GM21576 (cell line): ENCODE results near the gene REEP6.
"Not testable (repeated sequence)": the region's sequence is repeated elsewhere in the genome, so short reads cannot be mapped to it uniquely, and the experiment has no call there.

ENCODE experiments used
- ATAC-seq: cut with Tn5 transposase; IDR thresholded peaks from one replicate; pipeline ENCODE4 v1.9.1; 2021; ENCODE audit warnings: mild to moderate bottlenecking, moderate library complexity; ENCODE audit not compliant: unreplicated experiment

Gene REEP6

DNA sequence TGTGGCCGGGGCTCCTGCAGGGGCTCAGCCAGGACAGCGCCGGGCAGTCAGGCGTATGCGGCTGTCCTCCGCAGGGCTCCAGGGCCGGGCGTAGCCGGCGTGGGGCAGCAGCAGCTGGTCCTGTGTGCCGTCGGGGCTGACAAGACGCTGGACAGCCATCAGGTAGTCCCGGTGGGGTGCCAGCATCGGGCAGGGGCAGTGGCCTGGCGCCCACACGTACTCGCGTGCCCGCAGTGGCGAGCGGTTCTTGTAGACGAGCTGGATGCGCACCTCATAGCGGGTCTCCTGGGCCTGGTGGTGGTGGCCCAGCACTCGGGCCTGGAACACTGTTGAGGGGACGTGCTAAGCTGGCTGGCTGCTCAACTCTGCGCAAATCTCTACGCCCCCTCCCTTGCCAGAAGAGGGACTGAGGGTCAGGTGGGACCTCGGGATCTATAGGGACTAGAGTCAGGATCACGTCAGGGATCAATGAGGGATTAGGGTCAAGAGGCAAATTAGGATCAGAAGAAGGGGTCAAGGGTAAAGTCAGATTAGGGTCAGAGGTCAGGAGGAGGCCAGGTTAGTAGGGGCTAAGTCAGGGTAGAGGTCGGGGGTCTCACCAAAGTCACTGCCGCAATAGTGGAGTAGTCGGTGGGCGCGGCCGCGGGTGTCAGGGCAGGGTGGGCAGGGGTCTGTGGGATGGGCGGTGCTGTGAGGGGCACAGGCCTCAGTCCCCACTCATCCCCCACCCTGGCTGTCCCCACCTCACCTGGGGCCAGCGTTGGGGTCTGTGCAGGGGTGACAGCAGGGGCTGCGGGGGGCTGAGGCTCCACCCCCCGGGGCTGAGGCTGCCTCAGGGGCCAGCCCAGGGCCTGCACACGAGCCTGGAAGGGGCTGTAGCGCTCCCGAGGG is 15.3 kb downstream of the REEP6 start:
- ATAC-seq: no peak

GRCh38 chr19:1507192-1507660 is 16.2 kb downstream of the REEP6 start:
- no peak for ATAC-seq

- ATAC-seq: no peak
Measured at GRCh38 chr19:1507763-1508506, 17.0 kb downstream of the REEP6 start.

- no peak for ATAC-seq
Measured at GRCh38 chr19:1508507-1508856, 17.5 kb downstream of the REEP6 start.

DNA sequence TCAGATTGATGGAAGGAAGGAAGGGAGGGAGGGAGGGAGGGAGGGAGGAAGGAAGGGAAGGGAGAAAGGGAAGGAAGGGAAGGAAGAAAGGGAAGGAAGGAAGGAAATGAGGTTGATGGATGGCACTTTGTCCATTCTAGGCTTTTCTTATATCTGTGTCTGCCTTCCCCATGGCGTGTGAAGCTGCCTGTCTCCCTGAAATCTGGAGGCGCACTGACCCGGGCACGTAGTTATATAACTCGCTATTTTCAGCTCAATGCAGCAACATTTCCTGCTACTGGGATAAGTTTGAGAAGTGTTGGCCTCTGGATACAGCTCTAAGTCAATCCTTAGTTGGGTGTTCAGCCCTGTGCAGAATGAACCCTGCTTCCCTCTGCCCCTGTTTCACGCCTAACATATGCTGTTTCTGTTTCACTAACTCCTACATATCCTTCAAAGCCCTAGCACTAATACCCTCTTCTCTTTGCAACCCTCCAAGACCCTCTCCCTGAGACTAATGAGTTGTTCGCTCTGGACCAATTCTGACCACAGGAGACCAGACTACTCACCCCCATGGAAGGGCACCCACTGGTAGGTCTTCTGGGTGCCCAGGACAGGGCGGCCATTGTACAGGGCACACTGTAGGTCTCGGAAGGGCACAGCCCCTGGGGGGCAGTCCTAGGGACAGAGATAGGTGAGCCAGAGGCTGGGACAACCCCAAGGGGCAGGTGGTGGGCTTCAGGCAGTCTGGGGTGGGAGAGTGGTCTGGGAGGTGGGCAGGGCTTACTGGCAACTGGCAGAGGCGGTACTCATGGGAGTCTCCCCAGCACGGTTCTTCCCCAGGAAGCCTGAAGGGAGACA is 18.8 kb downstream of the REEP6 start:
- no peak for ATAC-seq

DNA sequence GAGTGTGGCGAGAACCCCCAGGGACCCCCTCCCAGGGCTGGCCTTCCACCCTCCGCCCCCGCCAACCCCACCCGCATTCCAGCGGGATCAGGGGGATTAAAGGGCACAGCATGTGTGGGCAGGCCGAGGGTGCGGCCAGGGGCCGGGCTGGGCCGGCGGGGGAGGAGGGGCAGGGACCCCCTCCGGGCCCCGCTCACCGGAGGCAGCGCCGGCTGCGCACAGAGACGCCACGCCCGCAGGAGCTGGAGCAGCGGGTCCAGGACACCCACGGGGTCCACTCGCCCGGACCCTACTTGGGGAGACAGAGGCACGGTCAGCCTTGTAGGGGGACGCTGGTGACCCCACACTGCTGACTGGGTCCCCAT is 19.4 kb downstream of the REEP6 start:
- ATAC-seq: no peak

DNA sequence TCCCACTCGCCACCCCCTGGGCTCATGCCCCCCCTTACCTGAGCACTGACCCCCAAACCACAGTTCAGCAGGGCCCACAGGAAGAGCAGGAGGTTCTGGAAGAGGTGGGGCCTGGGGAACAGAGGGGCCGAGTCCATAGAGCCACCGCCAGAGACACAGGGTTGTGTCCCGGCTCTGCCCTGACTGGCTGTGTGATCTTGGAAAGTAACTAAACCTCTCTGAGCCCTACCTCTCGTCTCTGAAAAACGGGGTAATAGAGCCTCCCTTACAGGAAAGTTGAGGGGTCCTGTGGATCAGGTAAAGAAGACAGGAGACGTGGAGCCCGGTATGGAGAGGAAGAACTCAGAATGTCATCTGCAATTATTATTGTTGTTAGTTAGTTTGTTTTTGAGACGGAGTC is 19.8 kb downstream of the REEP6 start:
- no peak for ATAC-seq

GRCh38 chr19:1511318-1512317 is 20.6 kb downstream of the REEP6 start:
- ATAC-seq: no peak

DNA sequence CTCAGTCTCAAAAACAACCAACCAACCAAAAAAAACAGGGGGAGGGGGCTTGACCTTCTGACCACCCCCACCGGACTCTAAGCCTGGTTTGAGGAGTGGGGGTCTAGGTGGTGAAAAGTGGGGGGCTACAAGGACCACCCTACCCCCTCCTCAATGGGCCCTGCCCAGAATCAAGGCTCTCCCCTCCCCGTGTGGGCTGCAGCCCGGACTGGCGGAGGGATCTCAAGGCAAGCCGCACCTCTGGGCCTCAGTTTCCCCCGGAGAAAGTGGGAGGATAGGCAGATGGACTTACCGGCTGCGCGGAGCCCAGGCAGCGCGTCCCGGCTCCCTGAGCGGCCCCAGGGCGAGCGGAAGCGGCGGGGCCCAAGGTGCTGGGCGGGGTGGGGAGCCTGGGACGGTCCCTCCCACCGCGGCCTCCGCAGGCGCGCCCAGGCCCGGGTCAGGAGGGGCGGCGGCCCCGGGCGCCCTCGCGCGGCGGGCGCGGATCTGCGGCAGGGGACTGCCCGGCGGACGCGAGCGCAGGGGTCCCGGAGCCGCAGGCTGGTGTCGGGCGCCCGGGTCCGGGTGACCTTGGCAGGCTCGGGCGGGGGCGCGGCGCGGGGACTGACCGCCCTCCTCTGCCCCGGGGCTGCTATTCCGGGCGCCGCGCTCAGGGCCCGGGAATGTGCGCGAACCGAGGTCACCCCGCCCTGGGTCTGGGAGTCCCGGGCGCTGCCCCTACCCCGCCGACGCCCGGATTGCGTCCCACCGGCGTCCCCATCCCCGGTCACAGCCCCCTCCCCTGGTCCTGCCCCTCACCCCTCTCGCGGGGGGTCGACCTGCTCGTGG is 21.9 kb downstream of the REEP6 start, which contains the start of gene ADAMTSL5:
ADAMTSL5 (minus strand) TSS at position 349 of the 828 bp plus-strand sequence. CDS start 2,076 bp downstream, outside the sequence.
- ATAC-seq: no peak

- no peak for ATAC-seq
Measured at GRCh38 chr19:1513499-1514294, 22.7 kb downstream of the REEP6 start.

- no peak for ATAC-seq
Measured at GRCh38 chr19:1514295-1514661, 23.3 kb downstream of the REEP6 start.

DNA sequence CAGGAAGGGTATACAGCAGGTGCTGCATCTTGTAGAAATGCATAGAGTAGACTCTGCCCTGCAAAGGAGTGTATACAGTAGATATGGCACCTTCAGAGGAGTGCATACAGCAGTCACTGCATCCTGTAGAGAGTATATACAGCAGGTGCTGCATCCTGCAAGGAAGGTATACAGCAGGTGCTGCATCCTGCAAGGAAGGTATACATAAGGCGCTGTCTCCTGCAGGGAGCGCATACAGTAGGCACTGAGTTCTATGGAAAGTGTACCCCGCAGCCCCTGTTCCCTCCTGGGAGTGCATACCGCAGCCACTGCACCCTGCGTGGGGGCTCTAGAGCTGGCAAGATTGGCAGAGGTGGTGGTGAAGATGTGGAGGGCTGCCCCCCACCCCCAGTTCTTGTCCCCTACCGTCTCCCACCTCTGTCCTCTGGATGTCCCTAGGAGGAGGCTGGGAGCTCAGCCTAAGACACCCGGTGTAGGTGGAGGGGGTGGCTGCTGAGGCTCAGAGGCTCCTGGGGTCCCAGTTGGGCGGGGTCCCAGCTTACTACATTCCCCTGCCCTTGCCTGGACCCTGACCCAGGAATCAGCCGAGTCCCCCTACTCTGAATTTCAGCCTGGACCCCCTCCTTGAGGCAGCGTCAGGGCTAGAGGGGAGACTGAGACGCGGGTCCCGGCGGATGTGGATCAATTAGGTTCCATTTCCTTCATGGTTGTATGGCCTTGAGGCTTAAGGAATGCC is 24.2 kb downstream of the REEP6 start:
- no peak for ATAC-seq

- ATAC-seq: no peak
Measured at GRCh38 chr19:1516395-1516753, 25.4 kb downstream of the REEP6 start.

- no peak for ATAC-seq
Measured at GRCh38 chr19:1518471-1518870, 27.5 kb downstream of the REEP6 start.

DNA sequence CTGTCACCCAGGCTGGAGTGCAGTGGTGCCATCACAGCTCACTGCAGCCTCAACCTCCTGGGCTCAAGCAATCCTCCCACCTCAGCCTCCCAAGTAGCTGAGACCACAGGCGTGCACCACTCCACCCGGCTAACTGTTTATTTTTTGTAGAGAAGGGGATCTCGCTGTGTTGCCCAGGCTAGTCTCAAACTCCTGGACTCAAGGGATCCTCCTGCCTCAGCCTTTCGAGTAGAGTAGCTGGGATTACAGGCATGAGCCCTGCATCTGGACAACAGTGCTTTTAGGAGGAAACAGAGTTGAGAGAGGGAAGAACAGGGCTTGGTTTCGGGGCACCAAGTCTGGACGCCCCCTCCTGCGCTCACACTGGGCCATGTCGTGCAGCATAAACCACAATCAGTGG is 28.8 kb downstream of the REEP6 start:
- not testable (repeated sequence) for ATAC-seq

DNA sequence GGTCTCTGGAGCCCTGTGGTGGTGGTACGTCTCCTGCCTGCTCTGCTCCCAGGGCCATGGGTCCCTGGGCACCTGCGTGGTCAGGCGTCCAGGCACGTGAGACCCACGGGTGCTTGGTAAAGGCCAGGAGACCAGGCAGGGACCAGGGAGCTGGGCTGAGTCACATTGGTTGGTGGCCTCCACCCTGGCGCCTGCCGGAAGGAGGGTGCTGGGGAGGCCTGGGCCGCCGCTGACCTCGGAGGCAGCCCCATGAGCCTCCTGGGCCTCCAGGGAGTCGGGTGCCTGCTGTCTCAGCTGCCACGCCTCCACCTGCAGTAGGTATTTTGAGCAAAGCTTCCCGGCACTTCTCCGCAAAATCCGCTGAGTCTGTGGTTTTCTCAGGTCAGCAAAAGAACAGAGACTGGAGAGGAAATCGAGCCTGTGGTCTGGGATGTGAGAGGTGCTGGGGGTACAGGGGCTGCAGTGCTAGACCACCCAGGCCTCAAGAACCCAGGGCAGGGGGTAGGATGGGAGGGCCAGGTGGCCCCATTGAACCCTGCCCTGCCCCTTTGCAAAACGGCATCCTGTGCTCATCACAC is 29.3 kb downstream of the REEP6 start:
- no peak for ATAC-seq

DNA sequence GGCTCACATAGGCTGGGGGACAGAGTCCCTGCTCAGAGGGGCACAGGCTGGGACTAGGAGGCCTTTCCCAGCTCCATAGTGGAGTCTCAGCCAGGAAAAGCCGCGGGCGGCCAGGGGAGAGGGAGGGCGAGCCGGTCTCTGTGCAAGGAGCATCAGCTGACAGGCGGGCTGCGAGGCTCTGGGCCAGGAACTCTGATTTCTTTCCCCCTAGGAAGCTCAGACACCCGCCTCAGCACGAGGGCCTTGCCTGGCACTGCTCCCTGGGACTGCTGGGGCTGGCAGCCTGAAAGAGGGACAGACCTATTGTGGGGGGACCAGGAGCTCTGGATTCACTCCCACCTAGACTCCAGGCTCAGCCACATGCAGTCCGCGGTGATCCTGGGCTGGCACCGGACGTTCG is 30.7 kb downstream of the REEP6 start:
- ATAC-seq: no peak
